Ovary (tissue), 9 donors: Measurements from ENCODE around the gene STH. TPM values are rescaled to one million over a fixed set of nuclear protein-coding genes. Genes with fewer than 3 reads are reported as not detected.
A peak's percentile ranks its signal among the peaks of the same experiment; 100 is the strongest.
"Not testable (repeated sequence)": the region's sequence is repeated elsewhere in the genome, so short reads cannot be mapped to it uniquely, and the experiment has no call there.

Source experiments
- DNase-seq, 5 donors: peaks; one replicate each; pipeline ENCODE4 v3.0.0-alpha.2; 2019 to 2020
- H3K27ac ChIP-seq, 2 donors: fragments of 200-600 bp; one replicate each; pipeline versions ENCODE4 v1.5.1 to v1.8.0; 2019 to 2022
- H3K27me3 ChIP-seq: fragments of 200-600 bp; one replicate; pipeline ENCODE4 v1.8.0; 2022
- H3K36me3 ChIP-seq: fragments of 200-600 bp; sonication (generic); one replicate; pipeline ENCODE4 v1.5.1; 2019
- H3K4me1 ChIP-seq: one replicate; pipeline ENCODE4 v1.8.1; 2013; ENCODE audit warnings: mild to moderate bottlenecking, moderate library complexity; ENCODE audit not compliant: insufficient read depth
- H3K4me3 ChIP-seq: fragments of 200-600 bp; sonication (generic); one replicate; pipeline ENCODE4 v1.5.1; 2017
- H3K9me3 ChIP-seq, 2 donors: fragments of 200-600 bp in 1 of 2; sonication (generic) in 1 of 2; one replicate each; pipeline versions ENCODE4 v1.5.1 to v1.8.1; 2013 to 2019; ENCODE audit warnings: mild to moderate bottlenecking in 1 of 2, moderate library complexity in 1 of 2
- CTCF ChIP-seq, 3 donors: fragments of 450-650 bp in 2 of 3; fragments of 200-600 bp in 1 of 3; IDR thresholded peaks; one replicate each; pipeline versions ENCODE4 v1.5.1 to v1.8.0; 2016 to 2022; ENCODE audit warnings: antibody characterized with exemption in 3 of 3, mild to moderate bottlenecking in 1 of 3
- EP300 ChIP-seq: sonication (generic); formaldehyde crosslinking; IDR thresholded peaks from one replicate; pipeline ENCODE4 v1.6.1; 2017; ENCODE audit warnings: antibody characterized with exemption
- POLR2A ChIP-seq: fragments of 450-650 bp; IDR thresholded peaks from one replicate; pipeline ENCODE4 v1.6.1; 2017; ENCODE audit warnings: antibody characterized with exemption, mild to moderate bottlenecking, moderate library complexity
- WGBS, 3 donors: extraction: QIAGEN DNeasy Blood & Tissue Kit in 1 of 3; methylation state at CpG; one replicate each; pipeline versions ENCODE4 v1.1.5 to v1.1.7; 2013 to 2017; 5-methylcytosine and 5-hydroxymethylcytosine counted together
- intact Hi-C, 4 donors: fragments of 100-400 bp; cut with DNase I; formaldehyde crosslinking; loops; one replicate each; pipeline versions ENCODE4 v1.11.0 to v1.15.1; 2022 to 2023
- polyA plus RNA-seq, 2 donors: library from polyadenylated mRNA; stranded (reverse); fragments of 200-250 nt in 1 of 2; fragments of 350-450 nt in 1 of 2; fragmentation: Illumina TruSeq in 1 of 2; extraction: RNeasy Lipid Tissue Mini Kit (QIAGEN cat#74804) in 1 of 2; gene quantifications; one replicate each; pipeline ENCODE4 v1.2.3, GENCODE V29; 2013 to 2014
- total RNA-seq, 7 donors: library from RNA; depleted of rRNA in 2 of 7; stranded (reverse); fragments of >200 nt in 2 of 7; fragmentation: NEBNext Ultra II Directional in 3 of 7; extraction: Animal tissue kit (Norgen Biotek cat#: 25700) in 3 of 7; gene quantifications; one replicate each; pipeline versions ENCODE4 v1.1.0 to v1.2.4, GENCODE V29; 2016 to 2023
- donor health status: DM: no; HTN: no; CAD: no; lungs with moderate emphysema.
- donor health status: DM: no; HTN: no; CAD: no.
- donor health status: Bipolar disorder and iron deficiency.
- donor health status: DM: yes; HTN: yes; CAD: no.
- donor health status: DM: no; HTN: no; CAD: no.
- donor health status: DM: yes; HTN: yes; CAD: no.

Gene STH
- total and polyA plus RNA-seq, 9 donors = not detected

- 82 to 86% (median 83%) methylated on average over 26 to 28 of the region's 28 CpGs for WGBS, 3 donors
These were observed 12.9 kb downstream of the STH start for GRCh38 chr17:46011711-46012505.

GRCh38 chr17:46012506-46013079 lies 13.5 kb downstream of the STH start:
- Histone ChIP-seq H3K36me3 (no peaks in the 10 kb centered on the region), H3K4me1 (no peaks in the 10 kb centered on the region), H3K27me3 (no peaks in the 10 kb centered on the region), H3K27ac (no peak overlapping the region), H3K4me3 (no peak overlapping the region), H3K9me3 (no peaks in the 10 kb centered on the region)
- WGBS, 3 donors = 65 to 76% (median 72%) methylated on average over 11 of the region's 11 CpGs
- intact Hi-C loops = no loop called here
- DNase-seq = no peak
- no peak for TF ChIP-seq POLR2A
- TF ChIP-seq CTCF (IDR thresholded peaks at IDR 0.05) = no peak
- no peak for TF ChIP-seq EP300

More at GRCh38 chr17:46011711-46012505, 12.9 kb downstream of the STH start:
- H3K27me3 ChIP-seq = no peaks in the 10 kb centered on the region
- H3K4me3 ChIP-seq = no peak overlapping the region
- no peak overlapping the region for H3K27ac ChIP-seq
- no peak for DNase-seq
- H3K36me3 ChIP-seq = no peaks in the 10 kb centered on the region
- intact Hi-C loops = no loop called here
- TF ChIP-seq EP300 (no peak), POLR2A (no peak), CTCF (IDR thresholded peaks at IDR 0.05) (no peak)
- H3K9me3 ChIP-seq = no peaks in the 10 kb centered on the region
- H3K4me1 ChIP-seq = no peaks in the 10 kb centered on the region

- DNase-seq = no peak
- WGBS, 3 donors = 81 to 90% (median 86%) methylated on average over 7 of the region's 7 CpGs
- no peak overlapping the region for H3K27ac ChIP-seq
- no peaks in the 10 kb centered on the region for H3K36me3 ChIP-seq
- no peak overlapping the region for H3K4me3 ChIP-seq
- H3K9me3 ChIP-seq = no peaks in the 10 kb centered on the region
- H3K27me3 ChIP-seq = no peaks in the 10 kb centered on the region
- TF ChIP-seq EP300 = no peak
- no peak for TF ChIP-seq POLR2A
- TF ChIP-seq CTCF (IDR thresholded peaks at IDR 0.05) = no peak
- intact Hi-C loops = no loop called here
- H3K4me1 ChIP-seq = no peaks in the 10 kb centered on the region
These were observed 14.1 kb downstream of the STH start for GRCh38 chr17:46013127-46013501.

- WGBS, 3 donors = 73 to 76% (median 74%) methylated on average over 9 of the region's 9 CpGs
- H3K27ac ChIP-seq = no peak overlapping the region
These were observed 14.6 kb downstream of the STH start for GRCh38 chr17:46013502-46014165.

GRCh38 chr17:46019408-46019925 lies 20.4 kb downstream of the STH start:
- DNase-seq = peak in 1 of 5 donors; percentile 8
- H3K27ac ChIP-seq = not testable (repeated sequence)

More at GRCh38 chr17:46013502-46014165, 14.6 kb downstream of the STH start:
- DNase-seq = no peak
- H3K4me3 ChIP-seq = no peak overlapping the region
- no peaks in the 10 kb centered on the region for H3K27me3 ChIP-seq
- intact Hi-C loops = no loop called here
- H3K4me1 ChIP-seq = no peaks in the 10 kb centered on the region
- no peaks in the 10 kb centered on the region for H3K36me3 ChIP-seq
- TF ChIP-seq POLR2A (no peak), EP300 (no peak), CTCF (IDR thresholded peaks at IDR 0.05) (no peak)
- no peaks in the 10 kb centered on the region for H3K9me3 ChIP-seq

More at GRCh38 chr17:46019408-46019925, 20.4 kb downstream of the STH start:
- WGBS, 3 donors = 83 to 91% (median 85%) methylated on average over 8 of the region's 8 CpGs
- H3K36me3 ChIP-seq, H3K4me3 ChIP-seq, H3K27me3 ChIP-seq, intact Hi-C loops, H3K9me3 ChIP-seq, H3K4me1 ChIP-seq: not testable (repeated sequence)
